Mesothelial cell of epicardium (in vitro differentiated cells): Measurements from ENCODE around the gene CABCOCO1. TPM values are rescaled to one million over a fixed set of nuclear protein-coding genes. Genes with fewer than 3 reads are reported as not detected.
"Not testable (repeated sequence)": the region's sequence is repeated elsewhere in the genome, so short reads cannot be mapped to it uniquely, and the experiment has no call there.

Experiments
- DNase-seq, 2 experiments: peaks; one replicate each; pipeline ENCODE4 v3.0.0; 2021; ENCODE audit warnings: low spot score in 2 of 2; ENCODE audit not compliant: unreplicated experiment in 2 of 2
- H3K27ac Mint-ChIP-seq: 2 replicates; pipeline ENCODE4 v1.8.0; 2021; ENCODE audit warnings: mixed read lengths
- H3K27me3 Mint-ChIP-seq: 2 replicates; pipeline ENCODE4 v1.8.0; 2021; ENCODE audit warnings: low read depth, mixed read lengths
- H3K36me3 Mint-ChIP-seq: 2 replicates; pipeline ENCODE4 v1.8.0; 2021; ENCODE audit warnings: mixed read lengths
- H3K4me1 Mint-ChIP-seq: 2 replicates; pipeline ENCODE4 v1.8.0; 2021; ENCODE audit warnings: mixed read lengths
- H3K4me3 Mint-ChIP-seq: 2 replicates; pipeline ENCODE4 v1.8.0; 2021; ENCODE audit warnings: mild to moderate bottlenecking, moderate library complexity, mixed read lengths
- H3K9me3 Mint-ChIP-seq: 2 replicates; pipeline ENCODE4 v1.8.0; 2021; ENCODE audit warnings: mixed read lengths
- total RNA-seq: library from RNA; stranded (reverse); gene quantifications from 3 replicates; pipeline ENCODE4 v1.2.1, GENCODE V29; 2021
- TF ChIP-seq, protein P1 (sequence below): fragments of 200-600 bp; sonication (generic); IDR thresholded peaks from one replicate; pipeline ENCODE4 v1.5.0; 2021; ENCODE audit warnings: antibody characterized with exemption; ENCODE audit not compliant: unreplicated experiment

The CABCOCO1 gene
- total RNA-seq, 1 donor from 2014 or later = 2.5 TPM

- DNase-seq = no peak
- Mint-ChIP-seq H3K9me3 (no peaks in the 10 kb centered on the region), H3K36me3 (no peaks in the 10 kb centered on the region), H3K27ac (no peak overlapping the region), H3K4me1 (no peaks in the 10 kb centered on the region), H3K4me3 (no peak overlapping the region), H3K27me3 (no peaks in the 10 kb centered on the region)
- TF ChIP-seq, protein P1, sequence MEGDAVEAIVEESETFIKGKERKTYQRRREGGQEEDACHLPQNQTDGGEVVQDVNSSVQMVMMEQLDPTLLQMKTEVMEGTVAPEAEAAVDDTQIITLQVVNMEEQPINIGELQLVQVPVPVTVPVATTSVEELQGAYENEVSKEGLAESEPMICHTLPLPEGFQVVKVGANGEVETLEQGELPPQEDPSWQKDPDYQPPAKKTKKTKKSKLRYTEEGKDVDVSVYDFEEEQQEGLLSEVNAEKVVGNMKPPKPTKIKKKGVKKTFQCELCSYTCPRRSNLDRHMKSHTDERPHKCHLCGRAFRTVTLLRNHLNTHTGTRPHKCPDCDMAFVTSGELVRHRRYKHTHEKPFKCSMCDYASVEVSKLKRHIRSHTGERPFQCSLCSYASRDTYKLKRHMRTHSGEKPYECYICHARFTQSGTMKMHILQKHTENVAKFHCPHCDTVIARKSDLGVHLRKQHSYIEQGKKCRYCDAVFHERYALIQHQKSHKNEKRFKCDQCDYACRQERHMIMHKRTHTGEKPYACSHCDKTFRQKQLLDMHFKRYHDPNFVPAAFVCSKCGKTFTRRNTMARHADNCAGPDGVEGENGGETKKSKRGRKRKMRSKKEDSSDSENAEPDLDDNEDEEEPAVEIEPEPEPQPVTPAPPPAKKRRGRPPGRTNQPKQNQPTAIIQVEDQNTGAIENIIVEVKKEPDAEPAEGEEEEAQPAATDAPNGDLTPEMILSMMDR = no peak
Observed at GRCh38 chr10:61684894-61685507, 22.3 kb downstream of the CABCOCO1 start.

- TF ChIP-seq, protein P1 = no peak
- DNase-seq = no peak
- peaks cover 4% of the 10 kb centered on the region for H3K9me3 Mint-ChIP-seq
- peaks cover 6% of the 10 kb centered on the region for H3K36me3 Mint-ChIP-seq
- H3K4me3 Mint-ChIP-seq = no peak overlapping the region
- no peaks in the 10 kb centered on the region for H3K4me1 Mint-ChIP-seq
- peaks cover 1% of the 10 kb centered on the region for H3K27me3 Mint-ChIP-seq
- H3K27ac Mint-ChIP-seq = no peak overlapping the region
Observed at GRCh38 chr10:61688551-61689308, 26.0 kb downstream of the CABCOCO1 start.

GRCh38 chr10:61691667-61692066, 28.9 kb downstream of the CABCOCO1 start:
- H3K4me1 Mint-ChIP-seq, H3K27me3 Mint-ChIP-seq, H3K4me3 Mint-ChIP-seq, DNase-seq, H3K27ac Mint-ChIP-seq, H3K36me3 Mint-ChIP-seq: not testable (repeated sequence)
- peaks cover 16% of the 10 kb centered on the region for H3K9me3 Mint-ChIP-seq

- Mint-ChIP-seq H3K4me1 (no peaks in the 10 kb centered on the region), H3K36me3 (peaks cover 8% of the 10 kb centered on the region), H3K4me3 (no peak overlapping the region), H3K9me3 (peaks cover 16% of the 10 kb centered on the region), H3K27me3 (peaks cover 1% of the 10 kb centered on the region), H3K27ac (no peak overlapping the region)
- TF ChIP-seq, protein P1 = no peak
- no peak for DNase-seq
Observed at GRCh38 chr10:61692447-61693010, 29.8 kb downstream of the CABCOCO1 start.

GRCh38 chr10:61698968-61699655, 36.4 kb downstream of the CABCOCO1 start:
- TF ChIP-seq, protein P1 = no peak
- peaks cover 16% of the 10 kb centered on the region for H3K4me1 Mint-ChIP-seq
- H3K36me3 Mint-ChIP-seq = peaks cover 1% of the 10 kb centered on the region
- H3K27ac Mint-ChIP-seq = no peak overlapping the region
- no peak overlapping the region for H3K4me3 Mint-ChIP-seq
- H3K9me3 Mint-ChIP-seq = peaks cover 12% of the 10 kb centered on the region
- H3K27me3 Mint-ChIP-seq = no peaks in the 10 kb centered on the region
- no peak for DNase-seq
